NCI-H2107 treated with DMSO at 0.1 percent for 48 hours (cell line): Measurements from ENCODE around the gene MRPL11.
A peak's percentile ranks its signal among the peaks of the same experiment; 100 is the strongest.

Experiments
- DNase-seq: peaks from one replicate; lab custom pipeline; 2025; ENCODE audit not compliant: unreplicated experiment; lab: John Stamatoyannopoulos, UW

The MRPL11 gene

DNA sequence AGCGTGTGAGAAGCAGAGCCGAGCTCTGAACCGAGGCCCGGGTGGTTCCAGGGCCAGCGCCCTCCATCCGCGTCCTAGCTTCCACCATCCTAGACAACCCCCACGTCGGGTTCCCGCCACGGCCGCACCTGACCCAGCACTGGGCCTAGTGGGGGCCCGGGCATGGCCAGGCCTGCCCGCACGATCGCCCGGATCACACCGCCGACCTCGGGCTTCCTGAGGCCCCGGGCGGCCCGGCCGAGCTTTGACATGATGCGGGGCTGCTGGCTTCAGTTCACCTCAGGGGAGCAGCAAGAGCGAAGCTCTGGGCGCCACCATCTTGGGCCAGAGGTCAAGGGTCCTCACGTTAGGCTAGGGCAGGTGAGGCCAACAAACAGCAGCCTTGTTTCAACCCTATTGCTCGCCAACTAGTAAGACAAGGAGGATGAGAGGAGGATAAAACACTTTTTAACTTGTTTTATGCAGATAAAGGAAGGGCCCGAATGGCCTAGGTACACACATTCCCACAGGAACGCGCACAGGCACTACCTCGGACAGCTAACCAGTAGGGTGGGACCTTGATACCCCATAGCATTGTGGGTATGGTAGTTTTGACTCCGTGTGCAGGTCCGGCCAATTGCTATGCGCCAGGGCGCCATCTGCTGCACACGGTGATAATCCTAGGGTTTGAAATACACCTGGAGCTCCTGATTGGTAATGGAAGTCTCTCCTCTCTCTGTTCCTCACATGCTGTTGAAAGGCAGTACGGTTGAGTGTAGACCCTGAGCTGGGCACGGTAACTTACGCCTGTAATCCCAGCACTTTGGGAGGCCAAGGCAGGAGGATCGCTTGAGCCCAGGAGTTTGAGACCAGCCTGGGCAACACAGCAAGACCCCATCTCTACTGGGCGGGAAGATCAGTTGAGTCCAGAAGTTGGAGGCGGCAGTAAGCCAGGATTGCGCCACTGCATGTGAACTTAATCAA is at the start of gene MRPL11:
Gene MRPL11, minus strand, starts transcription at position 345 of the 963 bp plus-strand sequence. Its CDS starts 94 bp downstream, at position 251.
- DNase-seq: peak; percentile 94

DNA sequence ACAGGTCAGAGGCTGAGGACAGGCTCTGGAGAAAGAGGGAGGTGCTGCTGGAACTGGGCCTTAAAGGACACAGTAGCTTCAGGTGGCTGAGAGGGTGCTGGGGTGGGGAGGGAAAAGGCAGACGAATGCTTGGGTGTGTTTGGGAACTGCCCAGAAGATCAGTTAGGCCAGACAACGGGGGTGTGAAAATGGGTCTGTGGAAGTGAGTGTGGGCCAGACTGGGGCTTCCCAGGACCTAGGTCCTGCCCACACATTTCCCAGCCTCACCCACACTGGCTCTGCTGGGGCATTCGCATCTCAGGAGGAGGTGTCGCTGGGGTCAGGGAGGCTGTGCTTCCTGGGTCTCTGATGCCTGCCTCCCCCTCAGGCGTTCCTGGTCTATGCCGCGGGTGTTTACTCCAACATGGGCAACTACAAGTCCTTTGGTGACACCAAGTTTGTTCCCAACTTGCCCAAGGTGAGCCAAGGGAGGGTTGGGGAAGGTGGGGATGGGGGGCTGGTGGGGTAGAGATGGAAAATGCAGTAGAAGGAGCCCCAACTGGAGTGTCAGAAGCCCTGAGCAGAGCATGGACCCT is 46.2 kb upstream of the MRPL11 start:
- DNase-seq: no peak

DNA sequence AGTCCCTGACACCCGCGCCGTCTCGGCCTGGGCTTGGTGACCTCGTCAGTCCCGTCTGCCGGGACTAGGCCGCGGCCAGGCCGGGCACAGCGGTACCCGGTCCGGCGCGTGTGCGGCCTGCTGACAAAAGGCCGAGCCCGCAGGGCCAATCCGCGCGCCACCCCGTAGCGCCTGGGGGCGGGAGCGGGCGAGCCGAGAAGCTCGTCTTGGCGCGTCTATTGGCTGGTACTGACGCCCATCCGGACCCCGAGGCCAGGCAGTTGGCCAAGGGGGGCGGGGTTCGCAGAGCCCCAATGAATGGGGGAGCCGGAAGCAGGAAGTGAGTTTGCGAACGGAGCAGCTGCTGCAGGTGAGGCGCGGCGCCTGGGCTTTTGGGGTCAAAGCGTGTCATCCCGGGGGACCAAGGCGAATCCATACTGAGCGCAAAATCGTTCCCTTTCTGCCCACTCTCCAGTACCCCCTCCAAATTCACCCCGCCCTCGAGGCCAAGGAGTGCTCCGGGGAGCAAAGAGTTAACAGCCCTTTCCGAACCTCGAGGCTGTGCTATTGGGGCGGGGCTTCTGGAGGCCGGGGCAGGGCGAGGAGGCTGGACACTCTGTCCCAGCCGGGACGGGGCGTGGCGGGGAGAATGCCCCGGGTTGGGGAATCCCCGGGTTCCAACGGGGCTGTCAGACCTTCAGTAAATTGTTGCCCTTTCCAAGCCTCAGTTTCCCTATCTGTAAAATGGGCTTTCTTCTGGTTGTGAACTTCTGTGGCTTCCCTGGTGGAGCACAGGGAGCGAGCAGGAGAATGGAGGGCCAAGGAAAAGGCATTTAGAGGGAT is 41.7 kb upstream of the MRPL11 start, which contains the start of gene DPP3:
Gene DPP3, plus strand, starts transcription at position 318 of the 822 bp plus-strand sequence. CDS start 1,767 bp downstream, outside the sequence.
- DNase-seq: peak; percentile 93

DNA sequence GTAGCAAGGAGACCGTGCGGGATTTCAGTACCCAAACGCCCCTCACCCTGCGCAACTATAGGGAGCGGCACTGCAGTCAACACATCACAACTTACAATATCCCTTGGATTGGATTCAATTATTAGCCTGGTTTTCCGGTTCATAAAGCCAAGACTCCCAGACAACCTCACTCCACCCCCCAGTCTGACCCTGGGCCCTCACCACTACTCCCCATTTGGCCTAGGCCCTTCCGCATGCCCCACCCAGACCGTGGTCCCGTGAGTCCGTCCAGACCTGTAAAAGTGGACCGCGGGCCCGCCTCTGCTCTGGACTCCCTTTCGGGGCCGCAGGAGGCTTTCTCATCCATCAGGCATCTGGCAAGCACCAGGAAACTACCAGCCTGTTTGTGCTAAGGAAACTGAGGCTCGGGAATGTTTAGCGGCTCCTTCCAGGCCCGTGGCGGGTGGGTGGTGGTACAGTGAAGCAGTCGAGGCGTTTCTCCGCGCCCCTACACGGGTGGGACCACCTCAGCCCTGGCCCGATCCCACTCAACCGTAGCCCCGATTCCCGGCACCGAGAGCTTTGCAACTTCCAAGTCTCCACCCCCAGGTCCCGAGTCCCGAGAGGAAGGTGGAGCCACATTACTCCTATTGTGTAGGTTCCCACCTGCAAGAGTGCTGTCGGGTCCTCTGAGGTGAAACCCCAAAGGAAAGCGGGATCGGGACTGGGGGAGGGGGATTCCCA is 40.9 kb upstream of the MRPL11 start:
- peak; percentile 75 for DNase-seq

DNA sequence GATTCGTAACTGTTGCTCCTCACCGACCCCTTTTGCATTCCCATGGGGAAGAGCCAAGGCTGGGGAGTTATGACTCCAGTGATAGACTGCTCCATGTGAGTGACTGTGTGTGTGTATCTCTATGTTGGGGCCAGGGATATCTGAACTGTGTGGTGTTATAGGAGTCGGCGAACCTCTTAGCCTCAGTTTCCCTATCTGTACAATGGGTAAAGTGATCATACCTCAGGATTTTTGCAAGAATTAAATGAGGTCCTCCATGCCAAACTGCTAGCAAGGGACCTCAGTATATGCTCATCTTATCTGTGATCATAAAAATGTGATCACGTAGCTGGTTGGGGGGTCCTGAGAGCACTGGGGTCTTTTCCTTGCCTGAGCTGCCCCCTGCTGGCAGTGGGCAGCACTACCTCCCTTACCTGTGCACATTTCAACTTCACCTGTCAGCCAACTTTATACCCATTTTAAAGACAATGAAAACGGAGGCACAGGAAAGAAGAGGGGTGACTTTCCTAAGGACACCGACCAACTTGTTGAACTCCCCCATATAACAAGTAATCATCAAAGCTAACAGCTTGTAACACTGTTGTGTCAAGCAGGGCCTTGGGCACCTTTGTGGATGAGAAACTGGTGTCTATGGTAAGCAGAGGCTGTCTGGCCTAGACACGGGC is 40.2 kb upstream of the MRPL11 start:
- DNase-seq: no peak

DNA sequence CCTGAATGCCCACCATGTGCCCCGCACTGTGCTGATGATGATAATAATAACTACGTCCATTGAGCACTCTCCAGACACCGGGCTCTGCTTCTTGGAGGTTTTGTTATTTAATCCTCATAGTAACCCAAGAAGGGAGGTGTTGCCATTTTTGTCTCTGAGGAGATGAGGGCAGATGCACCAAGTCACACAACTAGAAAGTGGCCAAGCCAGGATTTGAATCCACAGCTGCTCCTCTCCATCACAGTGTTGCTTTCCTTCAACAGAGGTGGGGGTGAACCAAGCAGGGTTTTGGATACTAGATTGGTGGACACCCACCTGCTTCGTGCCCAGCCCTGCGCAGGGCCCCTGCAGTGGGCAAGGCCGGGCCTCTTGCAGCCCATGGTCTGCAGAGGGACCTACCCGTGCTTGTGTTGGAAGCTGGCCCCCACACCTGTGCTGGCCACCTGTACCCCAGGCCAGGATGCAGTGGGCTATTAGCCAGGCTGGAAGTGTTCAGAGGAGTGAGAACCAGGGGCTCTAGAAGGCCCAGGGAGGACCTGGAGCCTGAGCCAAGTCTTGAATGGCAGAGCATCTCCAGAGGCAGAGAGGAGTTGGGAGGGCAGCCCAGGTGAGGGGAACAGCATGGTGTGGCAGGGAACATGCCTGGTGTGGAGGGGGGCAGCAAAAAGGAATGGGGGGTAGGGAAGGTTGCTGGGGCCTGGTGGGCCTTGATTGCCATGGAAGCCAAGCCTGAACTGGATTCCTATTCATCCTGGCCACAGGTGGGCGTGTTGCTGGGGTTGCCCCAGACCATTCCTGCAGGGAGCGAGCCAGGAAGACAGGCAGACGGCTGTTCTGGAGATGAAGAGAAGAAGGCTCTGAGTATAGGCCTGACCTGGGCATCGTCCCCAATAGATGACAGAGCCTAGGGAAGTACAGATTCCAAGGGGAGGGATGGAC is 38.9 kb upstream of the MRPL11 start:
- DNase-seq: no peak

DNA sequence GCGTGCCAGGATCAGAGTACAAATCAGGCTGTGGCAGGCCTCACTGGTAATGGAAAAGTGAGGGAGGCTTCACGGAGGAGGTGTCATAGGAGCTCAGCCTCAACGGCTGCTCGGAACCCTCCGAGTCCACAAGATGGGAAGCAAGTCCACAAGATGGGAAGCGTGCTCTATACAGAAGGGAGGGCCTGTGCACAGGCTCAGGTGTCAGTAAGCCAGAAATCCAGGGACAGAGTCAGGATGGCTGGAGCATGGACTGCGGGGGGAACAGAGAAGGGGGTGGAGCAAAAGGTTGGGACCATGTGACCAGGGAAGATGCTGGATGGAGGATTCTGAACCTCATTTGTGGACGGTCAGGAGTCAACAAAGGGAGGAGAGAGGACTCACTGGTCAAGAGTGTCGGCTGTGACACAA is 38.2 kb upstream of the MRPL11 start:
- no peak for DNase-seq

DNA sequence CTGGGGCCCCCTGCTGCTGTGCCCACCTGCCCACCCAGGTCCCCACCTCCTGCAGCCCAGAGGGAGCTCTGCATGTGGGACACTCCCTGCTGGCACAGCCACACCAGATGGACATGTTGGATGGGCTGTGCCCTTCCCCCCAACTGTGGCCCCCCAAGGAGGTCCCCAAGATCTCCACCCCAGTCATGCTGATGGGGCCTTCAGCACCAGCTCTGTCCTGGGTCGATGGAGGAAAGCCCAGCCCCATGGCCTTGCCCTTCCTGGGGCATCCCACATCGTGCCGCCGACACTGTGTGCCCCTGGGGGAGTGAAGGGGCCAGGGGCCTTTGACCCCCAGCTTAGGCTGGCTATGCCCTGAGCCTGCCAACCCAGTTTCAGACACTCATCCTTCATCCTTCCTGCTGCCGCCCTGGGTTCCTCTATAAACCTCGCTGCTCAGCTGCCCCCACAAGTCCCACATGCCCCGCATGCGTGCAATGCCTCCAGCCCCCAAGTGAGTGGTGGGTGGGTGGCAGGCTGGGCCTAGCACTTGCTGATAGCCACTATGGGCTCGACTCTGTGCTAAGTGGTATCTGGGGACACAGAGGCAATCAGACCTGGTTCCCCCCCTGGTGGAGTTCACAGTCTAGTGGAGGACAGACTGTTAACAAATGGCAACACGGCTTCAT is 37.7 kb upstream of the MRPL11 start:
- DNase-seq: no peak

DNA sequence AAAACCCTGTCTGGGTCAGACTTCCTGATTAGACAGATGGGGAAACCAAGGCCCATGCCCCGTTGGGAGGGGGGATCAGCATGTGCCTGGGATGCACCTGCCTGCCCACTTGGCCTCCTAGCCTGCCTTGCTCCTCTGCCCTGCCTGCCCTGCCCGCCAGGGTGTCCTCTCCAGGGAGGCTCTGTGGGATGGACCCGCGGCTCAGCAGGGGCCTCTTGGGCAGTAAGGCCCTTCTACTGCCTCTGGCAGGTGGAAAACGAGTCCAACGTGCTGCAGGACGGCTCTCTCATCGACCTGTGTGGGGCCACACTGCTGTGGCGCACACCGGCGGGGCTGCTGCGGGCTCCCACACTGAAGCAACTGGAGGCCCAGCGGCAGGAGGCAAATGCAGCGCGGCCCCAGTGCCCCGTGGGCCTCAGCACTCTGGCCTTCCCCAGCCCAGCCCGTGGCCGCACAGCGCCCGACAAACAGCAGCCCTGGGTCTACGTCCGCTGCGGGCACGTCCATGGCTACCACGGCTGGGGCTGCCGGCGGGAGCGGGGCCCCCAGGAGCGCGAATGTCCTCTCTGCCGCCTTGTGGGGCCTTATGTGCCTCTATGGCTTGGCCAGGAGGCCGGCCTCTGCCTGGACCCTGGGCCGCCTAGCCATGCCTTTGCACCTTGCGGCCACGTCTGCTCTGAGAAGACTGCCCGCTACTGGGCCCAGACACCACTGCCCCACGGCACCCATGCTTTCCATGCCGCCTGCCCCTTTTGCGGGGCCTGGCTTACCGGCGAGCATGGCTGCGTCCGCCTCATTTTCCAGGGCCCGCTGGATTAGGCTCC is 36.9 kb upstream of the MRPL11 start:
- no peak for DNase-seq

DNA sequence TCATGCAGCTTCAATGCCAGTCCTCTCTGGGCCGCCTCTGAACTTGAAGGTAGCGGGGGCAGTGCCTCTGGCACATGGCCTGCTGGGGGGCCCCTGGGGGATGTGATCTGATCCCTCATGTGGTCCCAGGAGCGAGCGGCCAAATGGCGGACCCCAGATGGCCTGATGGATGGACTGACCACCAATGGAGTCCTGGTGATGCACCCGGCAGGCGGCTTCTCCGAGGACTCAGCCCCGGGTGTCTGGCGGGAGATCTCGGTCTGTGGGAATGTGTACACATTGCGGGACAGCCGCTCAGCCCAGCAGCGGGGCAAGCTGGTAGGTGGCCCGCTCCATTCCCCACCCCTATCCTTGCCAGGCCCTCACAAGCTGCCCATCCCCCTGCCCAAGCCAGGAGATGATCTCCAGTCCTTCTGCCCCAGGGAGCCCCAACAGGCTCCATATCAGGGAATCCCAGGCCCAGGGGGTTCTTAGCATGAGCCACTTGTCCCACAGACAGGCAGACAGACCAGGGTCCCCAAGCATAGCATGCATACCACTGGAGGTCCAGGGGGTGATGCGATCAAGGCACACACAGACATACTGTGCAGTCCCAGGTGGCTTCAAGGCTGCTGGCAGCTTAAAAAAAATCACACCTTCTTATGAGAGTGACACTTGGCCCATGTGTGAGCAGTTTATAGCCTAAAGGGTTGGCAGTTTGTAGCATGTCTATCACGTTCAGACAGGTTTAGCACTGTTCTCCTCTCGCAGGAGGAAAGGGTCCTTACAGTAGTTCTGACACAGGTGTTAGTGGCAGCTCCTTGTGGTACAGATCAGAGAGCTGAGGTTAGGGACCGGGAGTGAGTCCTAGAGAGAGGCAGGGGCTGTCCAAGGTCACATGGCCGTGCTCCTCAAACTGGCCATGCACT is 35.2 kb upstream of the MRPL11 start:
- no peak for DNase-seq

DNA sequence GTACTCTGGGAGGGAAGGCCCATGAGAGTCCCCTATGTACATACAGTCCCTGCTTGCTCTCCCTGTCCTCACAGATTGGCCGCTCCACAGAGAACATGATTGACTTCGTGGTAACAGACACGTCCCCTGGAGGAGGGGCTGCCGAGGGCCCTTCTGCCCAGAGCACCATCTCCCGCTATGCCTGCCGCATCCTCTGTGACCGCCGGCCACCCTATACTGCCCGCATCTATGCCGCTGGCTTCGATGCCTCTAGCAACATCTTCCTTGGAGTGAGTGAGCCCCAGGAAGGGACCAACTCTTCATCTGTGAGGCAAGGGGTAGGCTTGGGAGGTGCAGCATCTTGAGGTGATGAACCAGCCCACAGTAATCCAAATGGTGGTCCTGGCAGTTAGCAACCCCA is 34.5 kb upstream of the MRPL11 start:
- DNase-seq: no peak

DNA sequence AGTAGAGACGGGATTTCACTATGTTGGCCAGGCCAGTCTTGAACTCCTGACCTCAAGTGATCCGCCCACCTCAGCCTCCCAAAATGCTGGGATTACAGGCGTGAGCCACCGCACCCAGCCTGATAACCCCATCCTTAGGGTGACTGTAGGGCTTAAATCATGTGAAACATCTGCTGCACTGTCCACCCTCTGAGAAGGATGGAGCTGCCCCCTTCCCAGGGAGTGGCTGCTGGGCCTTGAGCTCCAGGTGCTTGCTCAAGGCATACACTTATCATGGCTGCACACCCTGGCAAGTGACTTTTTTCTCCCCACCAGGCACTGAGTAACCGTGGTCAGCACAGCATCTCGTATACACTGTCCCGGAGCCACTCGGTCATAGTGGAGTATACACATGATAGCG is 33.4 kb upstream of the MRPL11 start:
- DNase-seq: no peak

DNA sequence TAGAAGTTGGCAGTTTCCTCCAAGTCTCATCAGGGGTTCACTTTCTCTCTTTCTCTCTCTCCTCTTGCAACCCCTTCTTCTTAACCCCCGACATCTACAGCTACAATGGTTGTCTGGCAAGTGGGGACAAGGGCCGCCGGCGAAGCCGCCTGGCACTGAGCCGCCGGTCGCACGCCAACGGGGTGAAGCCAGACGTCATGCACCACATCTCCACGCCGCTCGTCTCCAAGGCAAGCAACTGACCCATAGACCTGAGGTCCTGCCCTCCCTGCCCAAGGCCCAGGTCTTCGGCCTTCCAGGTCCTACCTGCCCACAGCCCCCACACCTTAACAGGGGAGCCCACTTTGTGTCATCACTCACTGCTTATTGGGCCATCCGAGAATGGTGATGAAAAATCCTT is 32.5 kb upstream of the MRPL11 start:
- DNase-seq: no peak

DNA sequence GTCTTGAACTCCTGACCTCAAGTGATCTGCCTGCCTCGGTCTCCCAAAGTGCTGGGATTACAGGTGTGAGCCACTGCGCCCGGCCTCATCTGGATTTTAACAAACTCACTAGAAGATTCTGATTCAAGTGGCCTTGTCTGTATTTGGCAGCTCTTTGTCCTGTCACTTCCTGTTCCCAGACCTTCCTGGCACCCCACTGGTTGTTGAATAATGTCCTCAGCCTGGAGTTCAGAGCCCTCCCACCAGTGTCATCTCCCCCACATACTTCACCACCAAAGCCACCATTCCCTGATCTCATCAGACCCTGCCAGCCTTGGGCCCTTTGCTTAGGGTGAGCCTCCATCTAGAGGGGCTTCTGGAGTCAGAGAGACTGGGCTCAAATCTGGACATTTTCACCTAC is 31.4 kb upstream of the MRPL11 start:
- DNase-seq: no peak

DNA sequence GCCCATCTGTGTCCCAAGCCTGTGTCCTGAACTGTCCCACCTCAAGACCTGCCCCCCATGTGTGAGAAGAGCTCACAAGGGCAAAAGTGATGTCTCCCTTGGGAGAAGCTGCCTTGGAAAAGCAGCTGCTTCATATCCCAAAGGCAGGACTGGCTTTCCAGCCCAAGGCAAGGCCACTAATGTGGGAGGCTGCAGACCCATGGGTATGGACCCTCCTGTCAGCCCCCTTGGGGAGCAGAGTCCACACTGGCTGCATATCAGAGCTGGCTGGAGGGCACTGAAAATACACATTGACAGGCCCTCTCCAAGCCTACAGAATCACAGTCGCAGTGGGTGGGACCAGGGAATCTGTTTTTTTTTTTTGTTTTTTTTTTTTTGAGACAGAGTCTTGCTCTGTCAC is 30.8 kb upstream of the MRPL11 start:
- no peak for DNase-seq

DNA sequence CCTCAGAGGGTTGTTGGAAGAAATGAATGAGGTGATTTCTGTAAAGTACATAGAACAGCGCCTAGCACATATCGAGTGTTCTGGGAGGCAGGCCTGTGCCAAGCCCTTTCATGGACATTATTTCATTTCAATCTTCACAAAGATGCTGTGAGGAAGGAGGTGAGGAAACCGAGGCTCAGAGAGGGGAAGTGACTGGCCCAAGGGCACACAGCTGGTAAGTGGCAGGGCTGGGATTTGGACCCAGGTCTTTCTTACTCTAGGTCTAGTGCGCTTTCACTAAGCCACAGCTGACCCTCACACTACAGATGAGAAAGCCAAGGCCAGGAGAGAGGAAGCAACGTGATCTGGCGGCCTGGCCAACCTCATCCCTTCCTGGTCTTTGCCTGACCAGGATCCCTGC is 30.0 kb upstream of the MRPL11 start:
- DNase-seq: no peak

DNA sequence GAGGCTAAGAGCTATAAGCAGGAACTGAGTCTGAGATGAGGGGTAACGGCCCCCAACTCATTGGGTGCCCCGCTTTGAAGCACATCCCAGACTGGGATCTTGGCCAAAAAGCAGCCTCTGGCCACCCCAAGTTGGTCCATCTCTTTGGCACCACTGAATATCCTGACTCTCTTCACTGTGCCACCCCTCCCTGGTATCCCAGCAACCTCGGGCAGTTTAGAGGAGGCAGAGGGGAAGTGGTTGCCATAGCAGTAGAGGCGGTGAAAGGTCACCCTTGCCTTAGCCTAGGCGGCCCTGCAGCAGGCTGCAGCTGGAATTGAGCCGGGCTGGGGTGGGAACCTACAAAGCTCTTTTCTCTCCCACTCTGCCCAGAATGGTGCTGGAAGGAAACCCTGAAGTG is 29.1 kb upstream of the MRPL11 start:
- DNase-seq: no peak
